Urothelium cell line (cell line): ENCODE data around the gene NPM1.
"Not testable (repeated sequence)": the region's sequence is repeated elsewhere in the genome, so short reads cannot be mapped to it uniquely, and the experiment has no call there.

Experiments used
- DNase-seq: peaks from one replicate; pipeline ENCODE4 v3.0.0; 2011; ENCODE audit warnings: low spot score, mixed read lengths
- FAIRE-seq: peaks from 2 replicates; lab custom pipeline; 2011; peaks lifted over from hg19 to GRCh38; lab: Jason Lieb, UNC

The NPM1 gene

GRCh38 chr5:171387345-171387969 lies at the start of gene NPM1:
Gene NPM1, plus strand, starts transcription at chr5:171387849. Its CDS starts 100 bp downstream, at chr5:171387949.
- FAIRE-seq: peak; percentile 94
- DNase-seq: peak; percentile 99

- FAIRE-seq: no peak
- no peak for DNase-seq
Measured at GRCh38 chr5:171340042-171340441, 47.6 kb upstream of the NPM1 start.

GRCh38 chr5:171340491-171340890 lies 47.2 kb upstream of the NPM1 start:
- FAIRE-seq (no peak), DNase-seq (no peak)

- peak; percentile 52 for FAIRE-seq
- peak; percentile 57 for DNase-seq
Measured at GRCh38 chr5:171342362-171343111, 45.1 kb upstream of the NPM1 start.

- FAIRE-seq (no peak), DNase-seq (no peak)
Measured at GRCh38 chr5:171344936-171345608, 42.6 kb upstream of the NPM1 start.

- DNase-seq: no peak
- FAIRE-seq: no peak
Measured at GRCh38 chr5:171351536-171352073, 36.0 kb upstream of the NPM1 start.

GRCh38 chr5:171355302-171355724 lies 32.3 kb upstream of the NPM1 start:
- FAIRE-seq (no peak), DNase-seq (no peak)

- FAIRE-seq (no peak), DNase-seq (no peak)
Measured at GRCh38 chr5:171357843-171358242, 29.8 kb upstream of the NPM1 start.

GRCh38 chr5:171361151-171361550 lies 26.5 kb upstream of the NPM1 start:
- not testable (repeated sequence) for DNase-seq, FAIRE-seq

GRCh38 chr5:171363249-171363648 lies 24.4 kb upstream of the NPM1 start:
- not testable (repeated sequence) for DNase-seq, FAIRE-seq

- no peak for DNase-seq
- no peak for FAIRE-seq
Measured at GRCh38 chr5:171363846-171364245, 23.8 kb upstream of the NPM1 start.

- no peak for DNase-seq
- no peak for FAIRE-seq
Measured at GRCh38 chr5:171365351-171365750, 22.3 kb upstream of the NPM1 start.

- FAIRE-seq (no peak), DNase-seq (no peak)
Measured at GRCh38 chr5:171366645-171367044, 21.0 kb upstream of the NPM1 start.

- no peak for FAIRE-seq
- DNase-seq: peak; percentile 81
Measured at GRCh38 chr5:171367424-171368370, 20.0 kb upstream of the NPM1 start.

- FAIRE-seq (no peak), DNase-seq (no peak)
Measured at GRCh38 chr5:171369056-171369455, 18.6 kb upstream of the NPM1 start.

GRCh38 chr5:171369898-171370297 lies 17.8 kb upstream of the NPM1 start:
- FAIRE-seq (no peak), DNase-seq (no peak)

GRCh38 chr5:171370881-171371280 lies 16.8 kb upstream of the NPM1 start:
- not testable (repeated sequence) for FAIRE-seq, DNase-seq

GRCh38 chr5:171371326-171371725 lies 16.3 kb upstream of the NPM1 start:
- no peak for FAIRE-seq
- DNase-seq: no peak

- FAIRE-seq (no peak), DNase-seq (no peak)
Measured at GRCh38 chr5:171379961-171380360, 7.7 kb upstream of the NPM1 start.

- DNase-seq, FAIRE-seq: not testable (repeated sequence)
Measured at GRCh38 chr5:171384416-171384815, 3.2 kb upstream of the NPM1 start.
